ENCODE measurements around the gene AKAP8.
"Not testable (repeated sequence)": the region's sequence is repeated elsewhere in the genome, so short reads cannot be mapped to it uniquely, and the experiment has no call there.

The AKAP8 gene

GRCh38 chr19:15369594-15369891 lies 10.0 kb downstream of the AKAP8 start:
- DNase-seq (ENCODE audit: low read depth, low spot score), result no peak
- in situ Hi-C loops (cut with HindIII; ENCODE audit: low sequenced_read_pairs), result no loop called here
- no peak for TF ChIP-seq CTCF (IDR thresholded peaks at IDR 0.05; ENCODE audit: low read depth, low read length)
- H3K4me3 ChIP-seq (ENCODE audit: low read depth, low read length), result no peak overlapping the region

GRCh38 chr19:15368798-15369593 lies 10.6 kb downstream of the AKAP8 start:
- no peak overlapping the region for H3K4me3 ChIP-seq (ENCODE audit: low read depth, low read length)
- no peak for DNase-seq (ENCODE audit: low read depth, low spot score)
- in situ Hi-C loops (cut with HindIII; ENCODE audit: low sequenced_read_pairs), result no loop called here
- TF ChIP-seq CTCF (IDR thresholded peaks at IDR 0.05; ENCODE audit: low read depth, low read length), result no peak

- DNase-seq (ENCODE audit: low read depth, low spot score), result no peak
- no peak for TF ChIP-seq CTCF (IDR thresholded peaks at IDR 0.05; ENCODE audit: low read depth, low read length)
- no peak overlapping the region for H3K4me3 ChIP-seq (ENCODE audit: low read depth, low read length)
- in situ Hi-C loops (cut with HindIII; ENCODE audit: low sequenced_read_pairs), result no loop called here
Observed at GRCh38 chr19:15368051-15368632, 11.4 kb downstream of the AKAP8 start.

- in situ Hi-C loops (cut with HindIII; ENCODE audit: low sequenced_read_pairs), result no loop called here
- no peak for TF ChIP-seq CTCF (IDR thresholded peaks at IDR 0.05; ENCODE audit: low read depth, low read length)
- DNase-seq (ENCODE audit: low read depth, low spot score), result no peak
- no peak overlapping the region for H3K4me3 ChIP-seq (ENCODE audit: low read depth, low read length)
Observed at GRCh38 chr19:15367439-15367838, 12.1 kb downstream of the AKAP8 start.

- no peak overlapping the region for H3K4me3 ChIP-seq (ENCODE audit: low read depth, low read length)
- in situ Hi-C loops (cut with HindIII; ENCODE audit: low sequenced_read_pairs), result no loop called here
- no peak for DNase-seq (ENCODE audit: low read depth, low spot score)
- no peak for TF ChIP-seq CTCF (IDR thresholded peaks at IDR 0.05; ENCODE audit: low read depth, low read length)
Observed at GRCh38 chr19:15365264-15365663, 14.3 kb downstream of the AKAP8 start.

- H3K4me3 ChIP-seq (ENCODE audit: low read depth, low read length); DNase-seq (ENCODE audit: low read depth, low spot score); in situ Hi-C loops (cut with HindIII; ENCODE audit: low sequenced_read_pairs): not testable (repeated sequence)
Observed at GRCh38 chr19:15363791-15364190, 15.8 kb downstream of the AKAP8 start.

GRCh38 chr19:15363048-15363447 lies 16.5 kb downstream of the AKAP8 start:
- DNase-seq (ENCODE audit: low read depth, low spot score); in situ Hi-C loops (cut with HindIII; ENCODE audit: low sequenced_read_pairs); H3K4me3 ChIP-seq (ENCODE audit: low read depth, low read length): not testable (repeated sequence)

GRCh38 chr19:15360015-15360414 lies 19.6 kb downstream of the AKAP8 start:
- H3K4me3 ChIP-seq (ENCODE audit: low read depth, low read length); DNase-seq (ENCODE audit: low read depth, low spot score); in situ Hi-C loops (cut with HindIII; ENCODE audit: low sequenced_read_pairs): not testable (repeated sequence)
